ENCODE data around the gene TMED6. TPM values are rescaled to one million over a fixed set of nuclear protein-coding genes. Genes with fewer than 3 reads are reported as not detected.

The TMED6 gene
- 1 to 10 TPM in 1 of 4 donors, under 1 TPM in 1, not detected in 2; 0.88 to 1.3 TPM for total RNA-seq

- TF ChIP-seq CTCF (IDR thresholded peaks at IDR 0.05; ENCODE audit: low read depth): no peak
These were observed at the start of gene TMED6 for GRCh38 chr16:69351309-69352027. Gene TMED6 (minus strand): TSS chr16:69351786. CDS start chr16:69351753, 33 bp downstream.

- TF ChIP-seq CTCF (IDR thresholded peaks at IDR 0.05; ENCODE audit: low read depth): no peak
These were observed 47.8 kb upstream of the TMED6 start for GRCh38 chr16:69399361-69399760.

- TF ChIP-seq CTCF (IDR thresholded peaks at IDR 0.05; ENCODE audit: low read depth): no peak
These were observed 46.4 kb upstream of the TMED6 start for GRCh38 chr16:69397821-69398521.

GRCh38 chr16:69396187-69397061 is 44.8 kb upstream of the TMED6 start:
- TF ChIP-seq CTCF (IDR thresholded peaks at IDR 0.05; ENCODE audit: low read depth): no peak

GRCh38 chr16:69395859-69396186 is 44.2 kb upstream of the TMED6 start:
- no peak for TF ChIP-seq CTCF (IDR thresholded peaks at IDR 0.05; ENCODE audit: low read depth)

- TF ChIP-seq CTCF (IDR thresholded peaks at IDR 0.05; ENCODE audit: low read depth): no peak
These were observed 42.6 kb upstream of the TMED6 start for GRCh38 chr16:69393898-69394849.
